ENCODE results near the gene CRB1. TPM values are rescaled to one million over a fixed set of nuclear protein-coding genes. Genes with fewer than 3 reads are reported as not detected.

CRB1 gene
- total RNA-seq, 1 donor from 2014 or later, result not detected

DNA sequence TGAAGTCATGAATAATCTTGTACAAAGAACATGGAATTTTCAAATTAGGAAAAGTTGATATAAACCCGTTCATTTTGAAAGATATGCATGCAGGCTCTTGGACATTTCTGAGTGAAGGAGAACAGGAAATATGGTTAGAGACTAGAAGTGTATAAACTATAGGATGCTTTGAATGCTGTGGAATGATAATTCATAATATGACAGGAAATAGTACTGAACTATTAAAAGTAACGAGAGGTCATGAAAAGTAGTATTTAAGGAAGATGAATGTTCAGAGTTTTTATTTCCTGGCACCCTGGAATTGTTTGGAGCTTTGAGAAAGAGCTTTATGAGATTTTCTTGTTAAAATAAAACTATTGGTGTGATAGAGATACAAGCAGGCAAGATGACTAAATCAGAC lies 18.7 kb upstream of the CRB1 start:
- no peaks in the 10 kb centered on the region for H3K36me3 Mint-ChIP-seq (ENCODE audit: low read depth, unreplicated experiment)
- Histone ChIP-seq H2AFZ (ENCODE audit: low read depth, low read length) (no peak overlapping the region), H3K4me1 (ENCODE audit: insufficient read depth, low read length) (no peaks in the 10 kb centered on the region)

DNA sequence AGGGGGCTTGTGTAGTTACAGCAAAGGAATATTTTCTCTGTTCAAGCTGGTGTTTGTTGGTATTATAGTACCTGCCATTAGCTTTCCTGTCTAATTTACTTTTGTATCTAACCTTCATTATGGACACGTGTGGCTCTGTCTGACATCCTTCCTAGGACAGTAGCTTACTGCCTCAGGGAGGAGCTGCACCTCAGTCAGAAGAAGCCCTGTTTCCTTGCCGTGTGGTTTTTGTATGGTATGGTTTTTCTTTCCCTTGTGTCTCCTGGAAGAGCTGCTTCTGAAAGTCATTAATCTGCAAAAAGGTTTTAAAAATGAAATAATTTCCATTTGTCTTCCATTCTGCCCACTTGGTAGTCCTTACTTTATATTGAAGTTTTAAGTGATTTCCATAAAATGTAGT lies 17.4 kb upstream of the CRB1 start:
- FAIRE-seq (no peak), DNase-seq (ENCODE audit: low read depth) (no peak)
- Histone ChIP-seq H3K4me1 (ENCODE audit: insufficient read depth, low read length) (no peaks in the 10 kb centered on the region), H3K27me3 (ENCODE audit: insufficient read depth, low read length) (no peaks in the 10 kb centered on the region), H3K27ac (ENCODE audit: low read depth, low read length) (no peak overlapping the region), H3K4me3 (ENCODE audit: insufficient read depth, low read depth, low read length) (no peak overlapping the region), H4K20me1 (ENCODE audit: insufficient read depth, low read length) (no peaks in the 10 kb centered on the region), H2AFZ (ENCODE audit: low read depth, low read length) (no peak overlapping the region), H3K9ac (ENCODE audit: low read length) (no peak overlapping the region), H3K36me3 (ENCODE audit: insufficient read depth, low read length) (no peaks in the 10 kb centered on the region), H3K4me2 (ENCODE audit: low read length) (no peak overlapping the region), H3K79me2 (ENCODE audit: insufficient read depth, low read length) (no peaks in the 10 kb centered on the region), H3K9me3 (ENCODE audit: insufficient read depth, low read depth, low read length) (no peaks in the 10 kb centered on the region)
- no peaks in the 10 kb centered on the region for H3K36me3 Mint-ChIP-seq (ENCODE audit: low read depth, unreplicated experiment)
- no peak overlapping the region for H3K4me3 Mint-ChIP-seq (ENCODE audit: unreplicated experiment)
- no peaks in the 10 kb centered on the region for H3K4me1 Mint-ChIP-seq (ENCODE audit: low read depth, unreplicated experiment)
- TF ChIP-seq CTCF (IDR thresholded peaks at IDR 0.05; ENCODE audit: insufficient read depth, low read depth, low read length) (no peak), EZH2 (IDR thresholded peaks at IDR 0.05; ENCODE audit: insufficient read depth, low read length) (no peak)
- H3K27ac Mint-ChIP-seq (ENCODE audit: unreplicated experiment), result no peak overlapping the region
- H3K27me3 Mint-ChIP-seq (ENCODE audit: low read depth, unreplicated experiment), result no peaks in the 10 kb centered on the region
- no peaks in the 10 kb centered on the region for H3K9me3 Mint-ChIP-seq (ENCODE audit: unreplicated experiment)

More for the DNA sequence above, 18.7 kb upstream of the CRB1 start:
- no peaks in the 10 kb centered on the region for H3K4me1 Mint-ChIP-seq (ENCODE audit: low read depth, unreplicated experiment)
- Histone ChIP-seq H4K20me1 (ENCODE audit: insufficient read depth, low read length) (no peaks in the 10 kb centered on the region), H3K9ac (ENCODE audit: low read length) (no peak overlapping the region), H3K9me3 (ENCODE audit: insufficient read depth, low read depth, low read length) (no peaks in the 10 kb centered on the region), H3K4me3 (ENCODE audit: insufficient read depth, low read depth, low read length) (no peak overlapping the region), H3K79me2 (ENCODE audit: insufficient read depth, low read length) (no peaks in the 10 kb centered on the region), H3K27ac (ENCODE audit: low read depth, low read length) (no peak overlapping the region), H3K27me3 (ENCODE audit: insufficient read depth, low read length) (no peaks in the 10 kb centered on the region), H3K36me3 (ENCODE audit: insufficient read depth, low read length) (no peaks in the 10 kb centered on the region), H3K4me2 (ENCODE audit: low read length) (no peak overlapping the region)
- DNase-seq (ENCODE audit: low read depth) (no peak), FAIRE-seq (no peak)
- TF ChIP-seq EZH2 (IDR thresholded peaks at IDR 0.05; ENCODE audit: insufficient read depth, low read length), result no peak
- TF ChIP-seq CTCF (IDR thresholded peaks at IDR 0.05; ENCODE audit: insufficient read depth, low read depth, low read length), result no peak
- no peak overlapping the region for H3K4me3 Mint-ChIP-seq (ENCODE audit: unreplicated experiment)
- H3K27ac Mint-ChIP-seq (ENCODE audit: unreplicated experiment), result no peak overlapping the region
- H3K9me3 Mint-ChIP-seq (ENCODE audit: unreplicated experiment), result no peaks in the 10 kb centered on the region
- no peaks in the 10 kb centered on the region for H3K27me3 Mint-ChIP-seq (ENCODE audit: low read depth, unreplicated experiment)

- H3K4me1 ChIP-seq (ENCODE audit: insufficient read depth, low read length), result no peaks in the 10 kb centered on the region
- TF ChIP-seq CTCF (IDR thresholded peaks at IDR 0.05; ENCODE audit: insufficient read depth, low read depth, low read length) (no peak), EZH2 (IDR thresholded peaks at IDR 0.05; ENCODE audit: insufficient read depth, low read length) (no peak)
- H3K36me3 ChIP-seq (ENCODE audit: insufficient read depth, low read length), result no peaks in the 10 kb centered on the region
- no peak overlapping the region for H3K27ac ChIP-seq (ENCODE audit: low read depth, low read length)
- Mint-ChIP-seq H3K36me3 (ENCODE audit: low read depth, unreplicated experiment) (no peaks in the 10 kb centered on the region), H3K4me3 (ENCODE audit: unreplicated experiment) (no peak overlapping the region), H3K27me3 (ENCODE audit: low read depth, unreplicated experiment) (no peaks in the 10 kb centered on the region), H3K9me3 (ENCODE audit: unreplicated experiment) (no peaks in the 10 kb centered on the region), H3K4me1 (ENCODE audit: low read depth, unreplicated experiment) (no peaks in the 10 kb centered on the region), H3K27ac (ENCODE audit: unreplicated experiment) (no peak overlapping the region)
- H3K9me3 ChIP-seq (ENCODE audit: insufficient read depth, low read depth, low read length), result no peaks in the 10 kb centered on the region
- no peak overlapping the region for H2AFZ ChIP-seq (ENCODE audit: low read depth, low read length)
- H3K79me2 ChIP-seq (ENCODE audit: insufficient read depth, low read length), result no peaks in the 10 kb centered on the region
- no peak overlapping the region for H3K4me2 ChIP-seq (ENCODE audit: low read length)
- no peak overlapping the region for H3K4me3 ChIP-seq (ENCODE audit: insufficient read depth, low read depth, low read length)
- H3K27me3 ChIP-seq (ENCODE audit: insufficient read depth, low read length), result no peaks in the 10 kb centered on the region
- no peak overlapping the region for H3K9ac ChIP-seq (ENCODE audit: low read length)
- FAIRE-seq (no peak), DNase-seq (ENCODE audit: low read depth) (no peak)
- no peaks in the 10 kb centered on the region for H4K20me1 ChIP-seq (ENCODE audit: insufficient read depth, low read length)
These were observed 15.1 kb upstream of the CRB1 start for GRCh38 chr1:197252973-197253372.

Data from astrocyte (in vitro differentiated cells and primary cell).